Frontal cortex (tissue), 4 donors: ENCODE data around the gene HENMT1. TPM values are rescaled to one million over a fixed set of nuclear protein-coding genes. Genes with fewer than 3 reads are reported as not detected.
"Not testable (repeated sequence)": the region's sequence is repeated elsewhere in the genome, so short reads cannot be mapped to it uniquely, and the experiment has no call there.

Experiments
- DNase-seq, 2 donors: peaks; one replicate each; pipeline ENCODE4 v3.0.0; 2012; ENCODE audit warnings: low spot score in 2 of 2
- FAIRE-seq: peaks from 2 replicates; lab custom pipeline; 2012; peaks lifted over from hg19 to GRCh38; lab: Jason Lieb, UNC
- total RNA-seq: library from RNA; depleted of rRNA; stranded (reverse); fragments of >200 nt; gene quantifications from one replicate; pipeline ENCODE4 v1.2.3, GENCODE V29; 2014
- donor health status: control.
- donor health status: control.
- donor health status: control.

HENMT1 gene
- total RNA-seq: 35.5 TPM

DNA sequence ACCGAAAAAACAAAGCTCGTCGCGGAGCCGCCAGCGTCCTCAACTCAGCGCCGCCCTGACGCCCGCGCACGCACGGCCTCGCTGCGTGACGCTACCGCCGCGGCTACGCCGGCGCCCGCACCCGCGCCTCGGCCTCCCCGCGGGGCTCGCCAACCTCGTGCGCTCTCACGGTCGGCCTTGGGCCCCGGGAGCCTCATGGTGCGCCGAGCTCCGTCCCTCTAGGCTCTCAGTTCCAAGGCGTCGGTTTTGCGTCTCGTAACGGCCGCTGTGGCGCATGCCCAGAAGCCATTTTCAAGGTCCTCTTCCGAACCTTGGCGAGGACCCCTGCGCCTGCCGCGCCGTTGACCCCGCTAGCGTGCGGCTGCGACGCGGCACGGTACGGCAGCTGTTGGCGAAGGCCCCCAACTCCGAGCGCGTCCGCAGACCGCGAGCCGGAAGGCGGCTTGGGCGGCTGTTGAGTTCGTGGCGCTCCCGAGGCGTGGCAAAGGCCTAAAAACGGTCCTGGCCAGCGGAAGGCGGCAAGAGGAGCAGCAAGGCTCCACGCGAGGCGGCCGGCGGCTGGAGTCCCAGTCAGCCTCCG lies at the start of gene HENMT1:
HENMT1 (minus strand) TSS at position 64 of the 580 bp plus-strand sequence. CDS start 1,209 bp downstream, outside the sequence.
- DNase-seq (peak; percentile 60 to 68), FAIRE-seq (no peak)

DNA sequence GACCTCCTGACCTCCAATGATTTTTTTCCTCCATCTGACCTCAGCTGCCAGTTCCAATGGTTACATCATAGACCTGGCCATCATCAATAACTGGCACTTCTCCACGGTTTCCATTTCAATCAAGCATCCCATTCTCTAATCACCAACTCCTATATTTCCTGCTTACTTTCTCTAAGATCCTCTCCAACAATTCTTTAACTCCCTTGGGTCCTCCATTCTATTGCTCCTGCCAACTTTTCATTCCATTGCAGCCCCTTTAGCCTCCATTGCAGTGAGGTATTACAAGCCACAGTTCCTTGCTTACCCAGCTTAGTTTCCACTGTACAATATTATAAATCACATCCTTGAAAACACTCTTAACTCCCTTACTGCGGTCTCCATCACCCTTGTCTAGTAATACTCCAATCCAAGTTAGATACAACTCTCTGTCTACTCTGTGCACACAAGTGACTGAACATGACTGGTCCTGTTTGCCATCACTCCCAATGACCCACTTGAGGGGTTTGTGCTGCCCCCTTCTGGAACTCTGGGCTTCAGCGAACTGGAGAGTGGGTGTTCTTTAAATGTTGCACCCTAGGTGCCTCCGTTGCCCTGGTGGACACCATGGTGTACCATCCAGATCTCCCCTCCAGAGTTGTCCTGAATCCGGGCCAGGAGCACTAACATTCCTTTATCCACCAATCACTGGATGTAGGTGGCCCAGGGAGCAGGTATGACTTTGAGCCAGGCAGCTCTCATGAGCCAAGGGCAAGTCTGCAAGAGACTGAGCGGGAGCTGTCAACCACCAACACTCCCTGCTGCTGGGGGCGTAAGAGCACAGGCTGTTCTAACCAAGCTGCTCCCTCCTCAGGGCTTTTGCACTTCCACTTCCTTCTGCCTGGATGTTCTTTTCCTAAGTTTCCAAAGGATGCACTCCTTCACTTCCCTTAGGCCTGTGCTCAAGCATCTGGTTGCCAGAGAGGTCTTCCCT lies 48.1 kb upstream of the HENMT1 start:
- FAIRE-seq: no peak
- DNase-seq: no peak

DNA sequence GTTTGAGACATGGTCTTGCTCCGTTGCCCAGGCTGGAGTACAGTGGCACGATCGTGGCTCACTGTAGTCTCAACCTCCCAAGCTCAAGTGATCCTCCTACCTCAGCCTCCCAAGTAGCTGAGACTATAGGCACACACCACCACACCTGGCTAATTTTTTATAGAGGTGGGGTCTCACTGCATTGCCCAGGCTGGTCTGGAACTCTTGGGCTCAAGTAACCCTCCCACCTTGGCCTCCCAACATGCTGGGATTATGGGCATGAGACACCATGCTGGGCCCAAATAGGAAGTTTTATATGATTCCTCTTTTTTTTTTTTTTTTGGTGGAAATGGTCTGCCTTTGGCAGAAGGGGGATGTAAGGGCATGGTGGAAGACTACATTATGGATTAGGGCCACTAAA lies 45.8 kb upstream of the HENMT1 start:
- DNase-seq (no peak), FAIRE-seq (no peak)

DNA sequence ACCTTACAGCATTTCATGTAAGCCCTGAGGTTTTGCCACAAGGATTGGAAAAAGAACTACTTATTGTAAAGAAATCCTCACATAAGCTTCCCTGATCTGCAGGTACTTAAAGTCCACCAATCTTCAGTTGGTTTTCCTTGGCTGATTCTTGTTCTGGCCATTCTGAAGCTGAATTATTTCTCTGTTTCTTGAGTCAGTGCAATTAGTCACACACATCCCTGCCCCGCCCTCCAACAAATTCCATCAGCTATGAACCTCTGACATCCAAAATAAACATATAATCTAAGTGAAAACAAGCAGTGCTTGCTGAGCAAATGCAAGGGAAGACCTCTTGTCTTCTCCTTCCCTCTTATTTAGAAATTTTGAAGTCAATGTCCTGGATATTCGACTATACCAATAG lies 43.6 kb upstream of the HENMT1 start:
- no peak for DNase-seq
- no peak for FAIRE-seq

DNA sequence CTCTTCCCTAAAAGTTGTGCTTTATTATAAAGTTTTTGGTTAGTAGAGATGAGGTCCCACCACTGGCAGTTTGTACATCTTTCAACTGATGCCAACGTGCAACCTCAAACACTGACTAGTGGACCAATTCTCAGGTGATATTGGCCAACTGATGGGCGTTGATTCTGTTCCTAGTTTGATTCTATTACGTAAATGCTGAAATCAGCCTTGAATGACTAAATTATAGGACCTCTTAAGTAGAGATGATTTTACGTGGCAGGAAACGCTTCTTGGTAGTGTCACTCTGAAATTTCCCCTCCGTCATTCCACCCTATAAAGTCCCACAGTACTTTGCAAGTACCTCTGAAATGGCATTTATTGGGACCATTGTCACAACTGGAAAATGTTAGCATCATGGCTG lies 43.0 kb upstream of the HENMT1 start:
- FAIRE-seq (no peak), DNase-seq (no peak)

DNA sequence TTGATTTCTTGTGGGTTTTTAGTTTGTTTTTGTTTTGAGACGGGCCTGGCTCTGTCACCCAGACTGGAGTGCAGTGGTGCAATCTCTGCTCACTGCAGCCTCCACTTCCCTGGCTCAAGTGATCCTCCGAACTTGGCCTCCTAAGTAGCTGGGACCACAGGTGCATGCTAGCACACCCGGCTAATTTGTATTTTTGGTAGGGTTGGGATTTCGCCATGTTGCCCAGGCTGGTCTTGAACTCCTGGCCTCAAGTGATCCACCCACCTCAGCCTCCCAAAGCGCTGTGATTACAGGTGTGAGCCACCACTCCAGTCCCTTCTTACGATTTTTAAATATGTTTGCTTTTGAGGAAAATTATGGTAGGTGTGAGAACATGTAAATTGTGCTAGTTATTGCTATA lies 41.2 kb upstream of the HENMT1 start:
- DNase-seq, FAIRE-seq: not testable (repeated sequence)

DNA sequence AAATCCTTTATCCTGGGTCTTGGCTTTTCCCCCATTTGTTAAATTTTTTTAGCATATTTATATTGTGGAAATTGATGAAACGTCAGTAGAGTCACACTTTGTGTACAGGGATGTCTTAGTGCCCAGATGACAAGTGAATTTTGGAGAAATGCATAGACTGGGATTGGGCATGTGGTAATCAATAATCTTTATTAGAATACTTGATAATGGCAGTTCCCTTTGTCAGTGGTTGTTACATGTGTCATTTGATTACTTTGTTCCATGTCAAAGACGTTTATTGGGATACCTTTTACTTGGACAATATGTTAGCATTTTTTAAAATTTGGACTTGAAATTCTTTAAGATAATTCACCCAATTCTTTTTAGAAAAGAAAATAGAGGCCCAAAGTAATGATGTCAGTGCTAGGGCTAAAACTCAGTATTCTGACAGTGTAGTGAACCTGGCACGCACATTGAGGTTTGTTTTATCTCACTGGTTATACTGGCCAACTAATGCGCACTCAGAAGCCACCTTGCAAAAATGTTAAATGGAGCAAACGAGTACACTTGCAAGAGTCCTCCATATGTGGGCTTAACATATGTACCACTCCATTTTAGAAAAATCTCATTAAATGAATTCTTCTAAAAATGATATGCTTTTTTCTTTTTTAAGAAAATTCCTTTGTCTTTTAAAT lies 40.4 kb upstream of the HENMT1 start:
- FAIRE-seq: no peak
- no peak for DNase-seq

DNA sequence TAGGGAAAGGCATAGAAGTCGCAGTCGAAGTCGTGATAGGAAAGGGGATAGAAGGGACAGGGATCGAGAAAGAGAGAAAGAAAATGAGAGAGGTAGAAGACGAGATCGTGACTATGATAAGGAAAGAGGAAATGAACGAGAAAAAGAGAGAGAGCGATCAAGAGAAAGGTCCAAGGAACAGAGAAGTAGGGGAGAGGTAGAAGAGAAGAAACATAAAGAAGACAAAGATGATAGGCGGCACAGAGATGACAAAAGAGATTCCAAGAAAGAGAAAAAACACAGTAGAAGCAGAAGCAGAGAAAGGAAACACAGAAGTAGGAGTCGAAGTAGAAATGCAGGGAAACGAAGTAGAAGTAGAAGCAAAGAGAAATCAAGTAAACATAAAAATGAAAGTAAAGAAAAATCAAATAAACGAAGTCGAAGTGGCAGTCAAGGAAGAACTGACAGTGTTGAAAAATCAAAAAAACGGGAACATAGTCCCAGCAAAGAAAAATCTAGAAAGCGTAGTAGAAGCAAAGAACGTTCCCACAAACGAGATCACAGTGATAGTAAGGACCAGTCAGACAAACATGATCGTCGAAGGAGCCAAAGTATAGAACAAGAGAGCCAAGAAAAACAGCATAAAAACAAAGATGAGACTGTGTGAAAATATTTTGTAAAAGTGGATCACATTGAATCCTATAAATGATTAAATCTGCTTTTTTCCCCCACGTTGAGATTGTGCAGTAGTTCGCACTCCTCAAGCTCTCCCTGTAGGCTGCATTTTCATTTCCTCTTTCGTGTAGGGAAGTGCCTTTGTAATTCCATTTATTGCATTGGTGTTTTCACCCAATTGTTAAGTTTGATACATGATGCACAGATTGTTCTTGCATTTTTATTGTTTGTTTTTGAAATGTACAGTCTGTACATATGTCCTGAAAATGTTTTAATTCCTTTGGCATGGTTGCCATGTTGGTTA lies 38.8 kb upstream of the HENMT1 start:
- no peak for DNase-seq
- FAIRE-seq: no peak

DNA sequence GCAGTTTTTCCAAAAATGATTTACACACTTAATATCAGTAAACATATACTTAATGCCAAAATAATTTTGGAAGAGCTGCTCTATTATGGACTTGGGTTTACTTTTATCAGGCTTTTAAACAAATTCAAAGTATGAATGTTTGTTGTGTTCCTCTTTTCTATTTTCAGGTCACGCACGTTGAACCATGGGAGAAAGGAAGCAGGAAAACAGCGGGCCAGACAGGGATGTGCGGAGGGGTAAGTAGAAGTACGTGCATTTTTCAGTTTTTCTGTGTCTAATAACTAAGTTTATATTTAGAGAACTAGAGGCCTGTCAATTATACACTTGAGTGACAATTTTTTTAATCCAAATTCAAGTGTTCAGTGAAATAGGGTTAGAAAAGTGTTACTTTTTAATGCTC lies 34.6 kb upstream of the HENMT1 start:
- no peak for DNase-seq
- no peak for FAIRE-seq

DNA sequence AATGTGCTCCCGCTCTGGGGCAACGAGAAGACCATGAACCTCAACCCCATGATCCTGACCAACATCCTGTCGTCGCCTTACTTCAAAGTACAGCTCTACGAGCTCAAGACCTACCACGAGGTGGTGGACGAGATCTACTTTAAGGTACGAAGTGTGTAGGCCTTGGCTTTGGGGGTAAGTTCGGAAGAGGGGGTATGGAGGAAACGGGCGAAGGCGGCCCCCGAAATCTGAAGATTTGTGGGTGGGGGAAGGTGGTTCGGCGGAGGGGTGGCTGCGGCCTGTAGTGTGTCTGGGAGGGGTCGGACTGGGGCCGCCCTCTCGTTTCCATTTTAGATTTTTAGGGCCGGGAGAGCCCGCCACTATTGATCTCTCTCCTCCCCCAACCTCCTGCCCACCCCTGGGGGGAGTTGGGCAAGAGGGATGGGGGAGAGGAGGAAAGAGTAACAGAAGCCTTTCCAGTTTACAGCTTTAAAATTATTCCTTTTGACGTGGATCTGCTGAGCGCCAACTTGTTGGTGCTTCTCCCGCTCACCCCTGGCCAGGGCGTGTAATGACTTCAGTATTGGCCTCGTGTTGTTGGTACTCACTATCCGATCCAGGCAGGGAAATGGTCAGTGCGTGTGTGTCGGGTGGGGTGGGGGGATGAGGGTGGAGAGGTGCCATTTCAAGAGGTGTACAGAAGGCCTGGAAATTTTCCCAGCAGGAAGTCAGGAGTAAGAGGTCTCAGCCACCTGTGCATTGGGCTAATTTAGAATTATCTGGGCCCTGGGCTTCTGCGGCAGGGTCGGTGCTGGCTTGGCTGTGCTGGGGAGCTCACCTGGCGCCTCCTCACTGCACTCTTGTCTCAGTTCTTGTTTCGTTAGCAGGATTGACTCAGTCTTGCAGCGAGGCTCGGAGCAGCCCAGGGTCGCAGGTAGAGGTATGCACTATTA lies 32.1 kb upstream of the HENMT1 start:
- FAIRE-seq (no peak), DNase-seq (peak; percentile 44 to 49)

DNA sequence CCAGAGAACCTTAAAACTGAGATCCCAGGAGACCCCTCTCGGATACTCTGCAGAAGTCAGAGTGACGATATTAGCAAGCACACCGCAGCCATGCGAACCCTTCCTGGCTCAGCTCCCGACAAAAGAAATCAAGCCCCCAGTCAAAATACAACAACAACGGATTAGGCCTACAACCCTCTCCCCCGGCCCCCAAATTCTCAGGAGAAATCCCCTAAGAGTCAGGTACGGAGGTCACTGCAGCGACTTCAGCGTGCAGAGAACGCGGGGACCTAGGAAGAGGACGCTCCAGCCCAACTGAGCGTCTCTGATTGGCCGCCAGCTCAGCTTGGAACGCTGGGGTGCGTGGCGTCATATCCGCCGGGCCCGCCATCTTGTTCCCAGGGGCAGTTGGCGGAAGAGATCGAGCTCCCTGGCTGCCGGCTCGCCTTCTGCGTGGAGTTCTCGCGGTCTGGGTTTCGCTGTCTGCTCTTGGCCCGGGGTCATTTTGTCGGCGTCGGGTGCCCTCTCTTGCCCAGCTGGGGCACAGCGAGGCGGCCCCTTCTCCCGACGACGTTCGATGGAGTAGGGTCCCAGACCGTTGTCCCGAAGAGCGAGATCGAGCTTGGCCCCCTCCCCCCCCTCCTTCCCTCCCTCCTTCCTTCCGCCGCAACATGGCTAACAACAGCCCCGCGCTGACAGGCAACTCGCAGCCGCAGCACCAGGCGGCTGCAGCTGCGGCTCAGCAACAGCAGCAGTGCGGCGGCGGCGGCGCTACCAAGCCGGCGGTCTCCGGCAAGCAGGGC lies 31.2 kb upstream of the HENMT1 start, which contains the start of gene PRPF38B:
PRPF38B (plus strand) TSS at position 369 of the 782 bp plus-strand sequence; CDS start at position 651, 282 bp downstream.
- DNase-seq (peak; percentile 87 to 90), FAIRE-seq (no peak)

DNA sequence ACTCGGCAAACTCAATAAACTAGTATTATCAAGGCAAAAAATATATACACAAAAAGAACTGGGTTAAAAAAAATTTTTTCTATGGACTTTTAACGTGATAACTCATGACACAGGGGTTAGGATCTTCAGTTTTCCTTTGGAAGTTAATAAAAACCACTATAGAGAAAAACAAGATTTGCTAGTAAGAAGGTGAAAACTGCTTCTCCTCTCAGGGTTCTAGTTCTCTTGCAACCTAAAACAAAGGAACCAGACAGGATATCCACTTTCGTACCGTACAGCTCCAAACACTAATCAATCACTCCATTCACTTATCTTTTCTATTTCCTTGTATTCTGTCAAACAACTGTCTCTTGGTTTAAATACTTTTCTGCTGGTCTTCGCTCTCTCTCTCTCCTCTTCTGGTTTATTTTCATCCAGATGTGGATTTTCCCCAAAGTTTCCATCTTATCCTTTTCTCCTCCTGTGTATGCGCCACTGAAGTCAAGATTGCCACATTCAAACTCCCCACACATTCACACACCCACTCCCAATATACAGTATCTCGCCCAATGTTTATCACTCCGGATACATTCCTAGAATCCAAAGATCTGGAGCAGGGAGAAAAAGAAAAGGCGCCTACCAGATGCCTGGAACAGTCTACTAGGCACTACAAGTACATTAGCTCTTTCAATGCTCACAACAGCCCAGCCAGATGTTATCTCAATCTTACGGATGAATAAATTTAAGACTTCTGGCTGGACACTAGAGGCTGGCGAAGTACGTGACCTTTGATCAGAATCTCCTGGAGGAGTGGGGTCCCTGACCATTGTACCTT lies 30.4 kb upstream of the HENMT1 start:
- peak in 1 of 2 donors; percentile 18 for DNase-seq
- no peak for FAIRE-seq

DNA sequence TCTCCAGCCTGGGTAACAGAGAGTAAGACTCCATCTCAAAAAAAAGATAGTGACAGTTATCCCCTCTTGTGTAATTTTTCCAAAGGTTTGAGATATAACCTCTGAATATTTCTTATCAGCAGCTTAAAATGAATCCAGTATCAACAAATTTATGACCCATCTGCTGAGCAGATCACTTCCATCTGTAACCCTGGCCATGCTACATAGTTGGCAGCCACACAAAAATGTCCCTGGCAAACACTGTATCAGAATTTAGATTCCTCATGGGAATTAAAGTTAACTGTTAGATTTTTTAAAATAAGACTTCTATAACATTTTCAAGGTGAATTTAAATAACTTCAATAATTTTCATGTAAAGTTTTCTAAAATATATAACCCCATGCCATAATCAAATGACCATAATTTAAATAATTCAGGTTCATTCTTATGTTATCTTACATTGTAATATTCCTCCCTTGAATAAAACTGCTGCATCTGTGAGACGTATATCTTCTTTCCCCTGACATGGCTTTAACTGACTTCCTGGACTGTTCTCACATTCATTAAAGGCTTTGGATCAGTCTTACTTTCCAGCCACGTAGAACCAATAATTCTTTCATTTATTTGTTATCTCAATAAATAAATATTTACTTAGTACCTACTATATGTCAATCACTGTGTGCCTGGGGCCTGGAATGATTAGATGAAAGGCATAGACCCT lies 25.9 kb upstream of the HENMT1 start:
- FAIRE-seq (no peak), DNase-seq (no peak)

DNA sequence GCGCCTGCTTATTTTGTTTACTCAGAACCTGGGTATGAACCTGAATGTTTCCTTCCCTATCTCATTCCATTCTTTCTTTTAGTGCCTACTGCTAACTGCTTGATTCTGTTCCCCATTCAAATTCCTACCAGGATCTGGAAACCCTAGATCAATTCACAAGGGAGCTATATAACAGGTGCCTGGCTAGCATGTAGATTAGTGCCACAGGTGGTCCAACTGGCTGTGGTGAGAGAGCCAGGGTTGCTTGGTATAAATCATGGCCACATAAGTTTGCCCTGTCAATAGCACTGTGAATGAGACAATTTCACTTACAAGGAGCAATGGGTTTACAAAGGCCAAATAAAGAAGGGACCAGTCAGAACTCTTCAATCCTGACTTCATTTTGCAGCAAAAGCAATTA lies 24.6 kb upstream of the HENMT1 start:
- no peak for DNase-seq
- FAIRE-seq: no peak

DNA sequence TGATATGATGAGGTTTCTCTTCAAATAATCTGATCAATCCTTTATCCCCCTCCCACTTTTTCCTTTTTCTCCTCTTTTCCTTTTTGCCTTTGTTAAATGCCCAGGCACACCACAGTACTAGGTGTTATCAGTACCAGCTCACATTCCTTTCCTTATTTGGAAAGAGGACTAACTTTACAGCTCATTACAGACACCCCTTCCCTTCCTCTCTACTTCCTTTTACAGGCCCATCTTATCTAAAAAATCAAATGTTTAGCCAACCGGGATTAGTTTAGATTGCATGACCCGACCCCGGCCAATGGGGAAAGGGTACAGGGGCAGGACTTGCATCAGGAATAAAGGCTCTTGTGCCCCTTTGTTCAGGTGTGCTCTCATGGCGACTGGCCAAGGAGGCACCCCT lies 20.8 kb upstream of the HENMT1 start:
- DNase-seq: not testable (repeated sequence)

DNA sequence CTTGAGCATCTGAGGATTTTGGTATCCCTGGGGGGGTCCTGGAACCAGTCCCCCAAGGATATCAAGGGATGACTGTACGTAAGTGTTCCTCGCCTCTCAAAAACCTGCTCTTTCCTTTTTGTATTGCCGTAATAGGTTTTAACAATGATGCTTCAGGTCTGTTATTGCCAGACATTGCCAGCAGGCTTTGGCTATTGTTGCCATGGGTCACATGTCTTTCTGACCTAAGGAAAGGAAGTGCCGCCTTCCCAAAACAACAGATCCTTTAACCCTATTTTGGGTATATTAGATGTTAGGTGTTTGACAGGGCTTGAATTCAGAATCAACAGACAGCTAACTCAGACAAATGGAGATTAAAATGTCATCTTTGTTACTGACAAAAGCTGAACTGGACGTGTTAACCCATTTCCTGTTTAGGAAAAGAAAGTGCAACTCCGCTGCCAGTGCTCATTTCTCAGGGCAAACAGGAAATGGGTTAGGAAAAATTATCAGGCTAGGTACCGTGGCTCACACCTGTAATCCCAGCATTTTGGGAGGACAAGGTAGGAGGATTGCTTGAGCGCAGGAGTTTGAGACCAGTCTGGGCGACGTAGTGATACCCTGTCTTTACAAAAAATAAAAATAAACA lies 18.8 kb upstream of the HENMT1 start:
- FAIRE-seq (no peak), DNase-seq (no peak)

More for the DNA sequence above, 20.8 kb upstream of the HENMT1 start:
- not testable (repeated sequence) for FAIRE-seq
